GM19328 (cell line): ENCODE data around the gene POU2F1.

ENCODE experiments used
- ATAC-seq: cut with Tn5 transposase; IDR thresholded peaks from one replicate; pipeline ENCODE4 v1.9.1; 2021; ENCODE audit warnings: mild to moderate bottlenecking, moderate library complexity; ENCODE audit not compliant: unreplicated experiment

Gene POU2F1

DNA sequence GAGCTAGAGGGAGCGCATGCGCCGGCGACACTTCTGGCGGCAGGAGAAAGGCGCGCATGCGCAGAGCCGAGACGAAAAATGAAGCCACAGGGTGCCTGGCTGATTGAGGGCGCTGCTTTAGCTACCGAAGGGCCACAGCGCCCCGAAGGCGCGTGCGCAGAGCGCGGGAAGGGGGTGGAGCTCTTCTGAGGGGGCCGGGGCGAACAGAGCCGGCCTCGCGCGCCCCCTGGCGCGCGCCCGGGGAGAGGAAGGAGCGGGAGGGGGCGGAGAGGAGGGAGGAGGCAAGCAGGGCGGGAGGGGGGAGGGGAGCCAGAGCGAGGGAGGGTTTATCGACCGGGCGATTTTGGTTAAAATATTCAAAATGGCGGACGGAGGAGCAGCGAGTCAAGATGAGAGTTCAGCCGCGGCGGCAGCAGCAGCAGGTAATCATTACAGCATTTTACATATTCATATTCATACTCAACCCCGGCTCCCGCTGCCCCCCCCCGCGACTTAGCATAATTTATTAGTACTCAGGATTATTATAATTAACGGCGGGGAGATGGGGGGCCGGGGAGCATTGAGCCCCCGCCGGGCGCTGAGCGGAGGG lies at the start of gene POU2F1:
Gene POU2F1 (plus strand): TSS at position 350 of the 589 bp plus-strand sequence. CDS start 12 bp downstream, at position 362.
- peak; percentile 53 for ATAC-seq

DNA sequence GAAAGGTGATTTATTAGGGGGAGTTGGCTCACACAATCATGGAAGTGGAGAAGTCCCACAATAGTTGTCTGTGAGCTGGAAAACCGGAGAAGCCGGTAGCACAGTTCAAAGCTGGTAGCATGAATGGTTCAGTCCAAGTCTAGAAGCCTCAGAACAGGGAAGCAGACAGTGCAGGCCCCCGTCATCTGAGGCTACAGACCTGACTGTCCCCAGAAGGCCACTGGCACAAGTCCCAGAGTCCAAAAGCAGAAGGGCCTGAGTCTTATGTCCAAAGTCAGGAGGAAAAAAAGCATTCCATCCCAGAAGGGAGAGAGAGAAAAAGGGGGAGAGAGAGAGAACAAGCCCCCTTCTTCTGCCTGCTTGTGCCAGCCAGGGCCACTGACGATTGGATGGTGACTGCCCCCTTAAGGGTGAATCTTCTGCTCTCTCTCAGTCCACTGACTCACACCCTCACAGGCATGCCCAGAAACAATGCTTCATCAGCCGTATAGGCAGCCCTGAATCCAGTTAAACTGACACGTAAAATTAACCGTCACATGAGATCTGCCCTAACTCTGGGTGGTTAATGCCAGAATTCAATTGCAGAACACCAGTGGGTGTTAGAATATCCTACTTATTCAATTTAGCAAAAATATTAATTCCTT lies 49.3 kb upstream of the POU2F1 start:
- ATAC-seq = no peak

DNA sequence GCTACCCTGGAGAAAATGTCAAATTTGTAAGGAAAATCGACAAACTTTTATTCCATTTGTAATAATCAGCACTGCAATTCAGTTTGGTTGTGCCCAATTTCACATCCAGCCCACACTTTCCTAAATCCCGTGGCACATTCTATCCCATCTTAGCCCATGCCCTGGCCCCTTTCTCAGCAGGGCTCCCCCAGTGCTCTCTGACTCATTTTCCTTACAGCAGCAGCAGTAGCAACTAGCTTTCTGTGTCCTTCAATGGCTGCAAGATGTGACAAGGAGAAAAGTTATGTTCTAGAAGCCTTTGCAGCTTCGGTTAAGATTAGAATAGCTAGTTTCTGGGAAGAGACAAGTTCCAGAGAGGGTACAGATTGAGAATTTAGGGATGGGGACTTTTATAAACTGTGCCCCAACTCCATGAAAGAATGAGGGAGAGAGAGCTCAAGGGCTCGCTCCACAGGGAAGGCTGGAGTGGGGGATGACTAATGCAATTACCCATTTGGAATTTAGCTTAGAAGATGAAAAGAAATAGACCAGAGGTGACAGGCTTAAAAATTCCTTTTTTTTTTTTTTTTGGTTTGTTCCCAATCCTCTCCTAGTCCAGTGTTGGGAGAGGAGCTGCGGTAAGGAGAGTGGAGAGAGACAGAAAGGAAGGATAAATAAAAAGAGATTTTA lies 47.0 kb upstream of the POU2F1 start:
- no peak for ATAC-seq

DNA sequence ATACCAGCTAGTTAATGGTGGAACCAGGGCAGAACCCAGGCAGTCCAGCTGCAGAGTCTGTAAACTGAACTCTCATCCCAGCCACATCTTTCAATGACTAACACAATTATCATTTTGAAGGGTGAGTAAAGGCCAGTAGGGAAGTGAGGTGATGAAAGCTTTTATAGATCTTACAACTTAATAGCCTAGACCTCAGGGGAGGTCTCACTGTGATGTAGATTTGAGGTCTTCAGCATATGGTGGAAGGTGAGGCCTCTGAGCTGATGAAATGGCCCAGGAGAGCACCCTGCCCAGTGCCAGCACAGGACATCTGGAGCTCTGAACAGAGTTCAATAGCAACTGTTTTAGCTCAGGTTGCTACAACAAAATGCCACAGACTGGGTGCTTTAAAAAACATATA lies 44.8 kb upstream of the POU2F1 start:
- ATAC-seq = no peak

DNA sequence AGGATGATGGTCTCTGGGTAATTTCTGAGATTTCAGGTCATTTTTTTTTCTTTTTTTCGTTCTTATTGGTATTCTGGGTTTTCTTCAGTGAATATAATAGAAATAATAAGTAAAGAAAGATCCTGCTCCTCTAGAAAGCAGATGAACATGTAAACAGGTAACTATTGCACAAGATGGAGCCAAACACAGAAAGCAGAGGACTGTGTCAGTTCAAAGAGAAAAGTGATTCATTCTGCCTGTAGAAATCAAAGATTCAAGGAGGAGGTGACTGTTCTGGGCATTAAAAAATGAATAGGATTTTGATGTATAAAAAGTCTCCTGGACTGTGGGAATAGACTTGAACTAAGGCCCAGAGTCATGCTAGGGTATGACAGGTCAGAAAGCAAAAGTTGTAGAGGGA lies 41.9 kb upstream of the POU2F1 start:
- ATAC-seq = no peak

DNA sequence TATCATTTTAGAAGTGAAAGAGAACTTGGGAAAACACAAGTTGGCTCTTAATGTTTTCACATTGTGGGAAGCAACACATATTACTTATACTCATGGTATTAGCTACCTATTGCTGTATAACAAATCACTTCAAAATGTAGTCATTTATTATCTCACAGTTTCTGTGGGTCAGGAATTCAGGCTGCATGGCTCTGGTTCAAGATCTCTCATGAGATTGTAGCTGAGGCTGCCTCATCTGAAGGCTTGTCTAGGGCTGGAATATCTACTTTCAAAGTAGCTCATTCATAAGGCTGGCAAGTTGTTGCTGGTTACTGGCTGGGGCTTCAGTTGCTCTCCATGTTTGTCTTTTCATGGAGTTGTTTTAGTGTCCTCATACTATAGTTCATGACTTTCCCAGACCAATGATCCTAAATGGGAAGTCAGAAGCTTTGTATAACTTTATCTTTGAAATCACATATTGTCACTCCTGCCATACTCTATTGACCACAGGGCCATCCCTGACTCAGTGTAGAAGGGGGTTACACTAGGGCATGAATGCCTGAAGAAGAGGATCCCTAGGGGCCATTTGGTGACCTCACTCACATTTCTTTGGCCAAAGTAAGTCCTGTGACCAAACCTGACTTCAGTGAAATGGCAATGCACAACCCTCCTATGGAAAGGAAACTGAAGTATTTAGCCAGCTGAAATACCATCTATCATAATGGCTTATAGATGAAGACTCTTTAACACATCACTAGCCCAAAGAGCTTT lies 37.9 kb upstream of the POU2F1 start:
- no peak for ATAC-seq

DNA sequence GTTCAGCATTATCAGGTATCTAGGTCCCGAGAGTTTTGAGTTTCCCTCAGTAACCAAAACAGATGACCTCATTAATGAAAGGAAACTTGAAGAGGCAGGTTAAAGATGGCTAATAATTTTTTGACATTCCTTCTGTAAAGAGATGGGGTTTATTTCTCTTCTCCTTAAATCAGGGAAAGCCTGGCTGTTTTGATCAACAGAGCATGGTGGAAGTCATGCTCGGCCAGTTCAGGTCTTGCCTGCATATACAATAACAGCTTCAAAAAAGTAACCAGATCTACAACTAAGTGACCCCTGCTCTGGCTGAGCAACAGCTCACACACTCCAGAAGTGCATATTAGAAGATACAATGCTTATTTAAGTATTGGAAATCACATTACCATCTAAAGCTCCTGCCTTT lies 36.6 kb upstream of the POU2F1 start:
- ATAC-seq = no peak

DNA sequence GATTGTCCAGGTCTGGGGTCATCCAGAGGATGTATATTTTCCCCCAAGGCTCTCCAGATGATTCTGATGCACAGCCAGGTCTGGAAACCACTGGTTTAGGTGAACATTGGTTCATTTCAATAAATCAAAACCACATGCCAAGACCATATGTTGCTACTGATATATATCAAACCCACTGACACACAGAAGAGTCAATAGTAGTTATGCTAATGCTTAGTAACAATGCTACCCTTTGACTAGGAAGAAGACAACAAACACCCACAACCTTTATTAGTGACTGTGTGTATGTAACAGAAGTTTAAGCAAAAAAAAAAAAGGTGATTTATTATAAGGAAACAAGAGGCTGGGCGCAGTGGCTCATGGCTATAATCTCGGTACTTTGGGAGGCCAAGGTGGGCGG lies 35.6 kb upstream of the POU2F1 start:
- no peak for ATAC-seq

DNA sequence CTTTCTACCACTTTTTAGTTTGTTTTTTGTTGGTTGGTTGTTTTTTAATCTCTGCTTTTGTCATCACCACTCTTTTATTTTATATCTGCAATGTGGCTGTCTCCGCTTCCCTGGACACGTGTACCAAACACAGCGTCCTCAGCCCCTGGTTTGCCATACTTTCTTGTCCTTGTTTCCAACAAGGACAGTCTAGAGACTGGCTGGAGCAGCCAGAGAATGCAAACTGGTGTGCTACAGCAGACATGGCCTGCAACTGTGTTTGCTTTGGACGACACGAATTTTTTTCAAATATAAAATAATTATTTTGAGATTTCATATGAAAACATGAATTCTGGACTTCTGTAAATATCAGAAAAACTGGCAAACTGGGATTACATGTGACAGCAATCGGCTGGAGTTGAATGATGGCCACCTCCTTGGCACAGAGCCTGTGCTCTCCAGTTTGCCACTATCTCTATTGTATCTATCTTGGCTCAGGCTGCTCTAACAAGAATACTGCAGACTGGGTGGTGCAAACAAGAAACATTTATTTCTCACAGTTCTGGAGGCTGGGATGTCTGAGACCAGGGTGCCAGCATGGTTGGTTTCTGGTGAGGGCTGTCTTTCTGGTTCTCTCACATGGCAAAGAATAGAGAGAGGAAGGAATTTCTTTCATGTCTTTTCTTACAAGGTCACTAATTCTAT lies 34.6 kb upstream of the POU2F1 start:
- ATAC-seq = no peak

DNA sequence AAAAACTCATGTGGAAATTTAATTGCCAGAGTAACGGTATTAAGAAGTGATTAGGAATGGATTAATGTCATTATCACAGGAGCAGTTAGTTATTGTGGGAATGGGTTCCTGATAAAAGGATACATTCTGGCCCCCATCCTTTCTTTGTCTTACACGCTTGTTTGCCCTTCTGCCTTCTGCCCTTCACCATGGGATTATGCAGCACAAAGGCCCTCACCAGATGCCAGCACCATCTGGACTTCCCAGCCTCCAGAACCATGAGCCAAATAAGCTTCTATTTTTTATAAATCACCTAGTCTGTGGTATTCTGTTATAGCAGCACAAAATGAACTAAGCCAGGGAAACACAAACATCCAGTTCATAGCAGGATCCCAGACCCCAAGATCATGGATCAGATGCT lies 33.9 kb upstream of the POU2F1 start:
- ATAC-seq = no peak

DNA sequence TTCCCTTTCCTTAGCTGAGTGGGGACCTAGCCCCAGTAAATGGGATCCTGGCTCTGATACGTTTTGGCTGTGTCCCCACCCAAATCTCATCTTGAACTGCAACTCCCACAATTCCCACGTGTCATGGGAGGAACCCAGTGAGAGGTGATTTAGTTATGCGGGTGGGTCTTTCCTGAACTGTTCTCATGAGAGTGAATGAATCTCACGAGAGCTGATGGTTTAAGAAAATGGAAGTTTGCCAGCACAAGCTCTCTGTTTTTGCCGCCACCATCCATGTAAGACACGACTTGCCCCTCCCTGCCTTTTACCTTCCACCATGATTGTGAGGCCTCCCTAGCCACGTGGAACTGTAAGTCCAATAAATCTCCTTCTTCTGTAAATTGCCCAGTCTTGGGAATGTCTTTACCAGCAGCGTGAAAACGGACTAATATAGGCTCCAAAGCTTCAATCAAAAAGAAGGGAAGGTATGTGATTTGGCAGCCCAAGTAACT lies 29.9 kb upstream of the POU2F1 start:
- ATAC-seq = no peak

DNA sequence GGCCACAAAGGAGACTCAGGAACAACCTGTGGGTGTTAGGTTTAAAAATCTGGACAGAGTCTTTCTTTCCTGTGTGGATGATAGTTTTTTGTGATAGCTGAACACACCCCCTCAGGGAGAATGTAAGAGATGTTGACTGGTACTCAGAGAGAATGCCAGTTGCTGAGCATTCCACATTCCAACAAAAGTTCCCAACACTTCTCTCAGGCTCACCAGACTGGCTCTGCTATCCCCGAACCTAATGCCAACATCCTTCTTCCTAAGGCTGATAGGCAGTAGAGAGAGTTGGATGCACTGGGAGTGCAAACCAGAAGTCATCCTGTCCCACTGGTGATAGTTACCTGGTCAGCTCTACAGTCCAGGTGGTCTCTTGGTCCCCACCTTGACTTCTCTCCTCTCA lies 28.7 kb upstream of the POU2F1 start:
- no peak for ATAC-seq

DNA sequence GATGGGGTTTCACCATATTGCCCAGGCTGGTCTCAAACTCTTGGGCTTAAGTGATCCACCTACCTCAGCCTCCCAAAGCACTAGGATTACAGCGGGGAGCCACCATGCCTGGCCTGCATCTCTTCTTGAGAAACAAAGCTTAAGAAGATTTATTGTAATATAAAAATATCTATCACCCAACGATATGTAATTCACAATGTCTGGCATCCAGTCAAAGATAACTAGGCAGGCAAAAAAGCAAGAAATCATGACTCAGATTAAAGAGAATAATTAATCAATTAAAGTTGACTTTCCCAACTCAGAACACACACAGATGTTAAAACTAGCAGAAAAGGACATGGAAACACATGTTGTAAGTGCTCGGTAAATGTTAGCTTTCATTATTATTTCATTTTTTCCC lies 26.5 kb upstream of the POU2F1 start:
- ATAC-seq = no peak

DNA sequence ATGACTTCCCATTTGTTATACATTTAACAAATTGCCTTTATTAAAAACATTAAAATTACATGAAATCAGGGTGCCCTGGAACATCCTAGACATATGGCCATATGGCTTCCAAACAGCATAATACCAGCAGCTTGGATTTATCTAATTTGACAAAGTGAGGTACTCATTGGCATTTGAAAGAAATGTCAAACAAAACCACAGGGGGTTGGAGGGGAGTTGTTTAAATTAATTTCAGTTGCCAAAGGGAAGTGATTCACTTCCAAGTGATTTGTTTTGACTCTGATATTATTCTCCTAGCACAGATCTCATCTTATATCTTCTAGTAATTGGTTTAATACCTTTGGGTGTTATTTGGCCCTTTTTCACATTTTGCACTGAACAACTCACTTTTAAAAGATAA lies 24.5 kb upstream of the POU2F1 start:
- ATAC-seq = no peak

DNA sequence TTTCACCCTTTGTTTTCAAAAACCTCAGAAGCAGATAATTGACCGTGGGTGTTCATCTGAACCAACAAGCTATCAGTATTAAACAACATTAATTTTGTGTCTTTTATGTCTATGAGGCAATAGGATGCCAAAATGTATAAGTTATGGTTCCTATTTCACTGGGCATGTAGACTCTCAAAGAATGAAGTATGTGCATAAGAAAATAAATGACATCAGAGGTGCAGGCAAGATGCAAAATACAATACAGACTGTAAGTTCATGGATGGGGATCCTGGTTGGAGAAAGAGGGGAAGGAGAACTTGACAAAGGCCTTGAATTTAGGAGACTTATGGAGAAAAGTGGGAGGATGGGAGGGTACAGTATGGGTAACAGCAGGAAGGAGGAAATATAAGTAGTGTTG lies 23.4 kb upstream of the POU2F1 start:
- ATAC-seq = no peak

DNA sequence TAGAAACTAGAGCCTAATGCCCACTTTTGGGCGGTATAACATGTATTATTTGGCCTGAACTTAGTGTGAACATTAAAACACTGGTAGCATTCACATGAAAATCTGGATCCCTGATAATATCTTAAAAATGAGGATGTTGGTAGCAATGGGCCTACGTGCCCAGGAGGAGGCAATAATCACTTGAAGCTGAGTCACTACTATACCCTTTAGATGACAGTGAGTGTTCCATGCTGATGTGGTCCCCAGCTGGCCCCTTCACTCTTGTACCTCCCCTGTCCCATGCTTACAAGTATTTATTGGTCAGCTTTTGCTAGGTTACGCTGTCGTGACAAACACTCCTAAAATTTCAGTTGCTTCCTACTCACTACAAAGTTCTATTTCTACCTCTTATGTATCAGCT lies 23.0 kb upstream of the POU2F1 start:
- ATAC-seq = no peak

DNA sequence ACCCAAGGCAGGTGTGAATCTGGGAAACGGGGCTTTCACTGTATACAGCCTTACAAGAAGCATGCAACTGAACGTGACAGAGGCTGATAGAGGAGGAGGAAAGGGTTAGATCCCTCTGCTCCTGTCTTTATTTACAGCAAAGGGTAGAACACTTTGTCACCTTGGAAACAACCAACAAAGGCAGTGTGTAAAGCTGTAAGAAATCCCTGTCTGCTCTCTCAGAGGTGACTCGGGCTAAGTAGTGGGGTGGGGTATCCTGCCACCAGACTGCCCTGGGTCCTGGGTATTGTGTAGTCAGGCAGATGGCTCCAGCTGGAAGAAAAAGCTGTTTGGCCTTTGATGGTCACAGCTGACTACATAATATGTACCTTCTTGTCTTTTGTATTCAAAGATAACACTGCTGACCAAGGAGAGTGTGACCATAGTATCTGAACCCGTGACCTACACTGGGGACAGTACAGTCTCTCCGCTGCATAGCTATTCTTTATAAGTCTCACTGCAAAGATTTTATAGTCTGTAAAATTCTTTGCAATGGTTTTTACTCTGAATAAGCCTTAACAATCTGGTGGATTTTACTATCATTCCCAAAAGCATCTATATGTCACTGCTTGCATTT lies 22.1 kb upstream of the POU2F1 start:
- no peak for ATAC-seq

DNA sequence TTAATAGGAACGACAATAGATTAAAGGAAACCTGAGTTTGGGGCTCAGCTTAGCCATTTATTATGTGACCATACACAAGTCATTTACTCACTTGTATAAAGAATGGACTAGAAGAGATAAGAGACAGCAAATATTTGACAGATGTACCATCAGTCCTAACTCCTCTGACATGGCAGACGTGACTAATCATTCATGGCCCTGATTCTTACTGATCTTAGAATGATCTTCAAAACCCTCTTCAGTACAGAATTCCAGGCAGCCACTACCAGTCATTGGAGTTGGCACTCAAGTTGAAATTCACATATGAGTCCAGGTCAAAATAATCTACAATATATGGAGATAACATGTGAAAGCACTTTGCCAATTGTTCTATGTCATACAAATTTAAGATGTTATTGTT lies 21.0 kb upstream of the POU2F1 start:
- no peak for ATAC-seq

DNA sequence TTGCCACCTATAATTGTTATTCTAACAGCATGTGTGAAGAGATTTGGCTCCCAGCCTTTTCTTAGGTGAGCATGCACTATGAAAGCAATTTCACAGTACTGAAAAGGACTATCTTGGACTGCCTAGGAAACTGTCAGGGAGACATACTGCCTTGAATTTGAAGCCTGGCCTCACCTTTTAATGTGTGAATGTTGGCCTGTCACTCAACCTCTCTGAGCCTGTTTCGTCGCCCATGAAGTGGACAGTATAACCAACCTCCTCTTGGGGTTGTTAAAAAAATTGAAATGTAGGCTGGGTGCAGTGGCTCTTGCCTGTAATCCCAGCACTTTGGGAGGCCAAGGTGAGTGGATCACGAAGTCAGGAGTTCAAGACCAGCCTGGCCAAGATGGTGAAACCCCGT lies 20.4 kb upstream of the POU2F1 start:
- no peak for ATAC-seq

DNA sequence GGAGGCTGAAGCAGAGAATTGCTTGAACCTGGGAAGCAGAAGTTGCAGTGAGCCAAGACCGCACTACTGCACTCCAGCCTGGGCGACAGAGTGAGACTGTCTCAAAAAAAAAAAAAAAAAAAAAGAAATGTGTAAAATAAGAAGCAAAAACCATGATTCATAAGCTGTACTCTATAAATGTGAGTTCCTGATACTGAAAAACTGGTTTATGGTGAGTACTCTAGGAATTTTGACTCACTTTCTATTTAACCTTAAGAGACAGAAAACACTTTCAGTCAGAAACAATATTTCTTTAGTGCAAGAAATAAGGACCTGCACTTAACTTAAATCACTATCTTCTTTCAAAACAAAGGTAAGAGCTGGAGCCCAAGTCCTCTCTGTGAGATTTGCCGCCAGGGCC lies 19.9 kb upstream of the POU2F1 start:
- no peak for ATAC-seq

DNA sequence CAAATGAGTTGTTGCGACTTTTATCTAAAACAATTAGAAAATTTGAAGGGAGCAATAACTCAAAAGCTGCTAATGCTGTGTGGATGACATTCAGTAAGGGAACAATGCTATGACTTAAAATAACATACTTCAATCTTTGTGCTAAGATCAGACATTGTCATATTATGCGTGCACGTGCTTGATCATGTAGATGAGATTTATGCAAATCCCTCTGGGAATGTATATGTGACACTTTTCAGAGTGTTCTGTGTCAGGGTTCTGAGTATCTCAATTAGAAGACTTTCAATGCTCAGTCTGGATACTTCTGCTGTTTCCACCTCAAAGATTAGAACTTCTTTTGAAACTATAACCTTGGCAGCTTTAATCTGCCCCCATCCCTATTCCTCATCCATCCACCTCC lies 18.6 kb upstream of the POU2F1 start:
- no peak for ATAC-seq
